Ovary (tissue), 9 donors: Measurements from ENCODE around the gene PLD6. TPM values are rescaled to one million over a fixed set of nuclear protein-coding genes. Genes with fewer than 3 reads are reported as not detected.

Experiments
- DNase-seq, 5 donors: peaks; one replicate each; pipeline ENCODE4 v3.0.0-alpha.2; 2019 to 2020
- H3K27ac ChIP-seq, 2 donors: fragments of 200-600 bp; one replicate each; pipeline versions ENCODE4 v1.5.1 to v1.8.0; 2019 to 2022
- H3K27me3 ChIP-seq: fragments of 200-600 bp; one replicate; pipeline ENCODE4 v1.8.0; 2022
- H3K36me3 ChIP-seq: fragments of 200-600 bp; sonication (generic); one replicate; pipeline ENCODE4 v1.5.1; 2019
- H3K4me1 ChIP-seq: one replicate; pipeline ENCODE4 v1.8.1; 2013; ENCODE audit warnings: mild to moderate bottlenecking, moderate library complexity; ENCODE audit not compliant: insufficient read depth
- H3K4me3 ChIP-seq: fragments of 200-600 bp; sonication (generic); one replicate; pipeline ENCODE4 v1.5.1; 2017
- H3K9me3 ChIP-seq, 2 donors: fragments of 200-600 bp in 1 of 2; sonication (generic) in 1 of 2; one replicate each; pipeline versions ENCODE4 v1.5.1 to v1.8.1; 2013 to 2019; ENCODE audit warnings: mild to moderate bottlenecking in 1 of 2, moderate library complexity in 1 of 2
- EP300 ChIP-seq: sonication (generic); formaldehyde crosslinking; IDR thresholded peaks from one replicate; pipeline ENCODE4 v1.6.1; 2017; ENCODE audit warnings: antibody characterized with exemption
- POLR2A ChIP-seq: fragments of 450-650 bp; IDR thresholded peaks from one replicate; pipeline ENCODE4 v1.6.1; 2017; ENCODE audit warnings: antibody characterized with exemption, mild to moderate bottlenecking, moderate library complexity
- WGBS, 3 donors: extraction: QIAGEN DNeasy Blood & Tissue Kit in 1 of 3; methylation state at CpG; one replicate each; pipeline versions ENCODE4 v1.1.5 to v1.1.7; 2013 to 2017; 5-methylcytosine and 5-hydroxymethylcytosine counted together
- intact Hi-C, 4 donors: fragments of 100-400 bp; cut with DNase I; formaldehyde crosslinking; loops; one replicate each; pipeline versions ENCODE4 v1.11.0 to v1.15.1; 2022 to 2023
- polyA plus RNA-seq, 2 donors: library from polyadenylated mRNA; stranded (reverse); fragments of 200-250 nt in 1 of 2; fragments of 350-450 nt in 1 of 2; fragmentation: Illumina TruSeq in 1 of 2; extraction: RNeasy Lipid Tissue Mini Kit (QIAGEN cat#74804) in 1 of 2; gene quantifications; one replicate each; pipeline ENCODE4 v1.2.3, GENCODE V29; 2013 to 2014
- total RNA-seq, 7 donors: library from RNA; depleted of rRNA in 2 of 7; stranded (reverse); fragments of >200 nt in 2 of 7; fragmentation: NEBNext Ultra II Directional in 3 of 7; extraction: Animal tissue kit (Norgen Biotek cat#: 25700) in 3 of 7; gene quantifications; one replicate each; pipeline versions ENCODE4 v1.1.0 to v1.2.4, GENCODE V29; 2016 to 2023
- TF ChIP-seq, protein P1 (sequence below), 3 donors: fragments of 450-650 bp in 2 of 3; fragments of 200-600 bp in 1 of 3; IDR thresholded peaks; one replicate each; pipeline versions ENCODE4 v1.5.1 to v1.8.0; 2016 to 2022; ENCODE audit warnings: antibody characterized with exemption in 3 of 3, mild to moderate bottlenecking in 1 of 3
- donor health status: DM: no; HTN: no; CAD: no; lungs with moderate emphysema.
- donor health status: DM: no; HTN: no; CAD: no.
- donor health status: Bipolar disorder and iron deficiency.
- donor health status: DM: yes; HTN: yes; CAD: no.
- donor health status: DM: no; HTN: no; CAD: no.
- donor health status: DM: yes; HTN: yes; CAD: no.

The PLD6 gene
- total and polyA plus RNA-seq, 9 donors: 2.7 to 12.8 (median 7.3) TPM

DNA sequence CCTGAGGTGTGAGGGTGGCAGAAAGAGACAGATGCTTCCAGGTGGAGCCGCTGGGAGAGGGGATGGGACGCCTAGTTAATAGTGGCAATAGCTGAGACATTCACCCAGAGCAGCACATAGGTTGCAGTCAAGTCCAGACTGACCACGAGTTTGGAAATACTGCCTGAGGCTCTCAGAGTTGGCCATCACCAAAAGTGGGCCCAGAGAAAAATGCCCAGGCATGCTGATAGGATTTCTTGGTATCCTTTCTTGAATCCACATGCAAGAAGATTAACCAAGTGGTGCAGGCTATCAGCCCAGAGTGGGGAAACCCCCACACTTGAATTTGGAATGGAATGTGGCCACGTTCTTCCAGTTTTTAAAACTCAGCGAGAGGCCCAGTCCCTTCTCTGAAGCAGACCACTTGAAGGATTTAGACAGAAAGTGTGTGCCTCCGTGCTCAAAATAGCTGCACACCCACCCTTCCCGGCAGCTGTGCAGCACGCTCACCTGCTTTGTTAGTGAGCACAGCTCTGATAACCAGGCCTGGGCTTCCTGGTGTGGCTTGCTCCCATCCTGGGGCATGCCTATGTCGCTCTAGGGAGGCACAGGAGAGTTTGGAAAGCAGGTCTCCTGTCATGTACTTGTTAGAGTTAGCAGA is 35.7 kb downstream of the PLD6 start:
- TF ChIP-seq POLR2A: no peak
- TF ChIP-seq, protein P1, sequence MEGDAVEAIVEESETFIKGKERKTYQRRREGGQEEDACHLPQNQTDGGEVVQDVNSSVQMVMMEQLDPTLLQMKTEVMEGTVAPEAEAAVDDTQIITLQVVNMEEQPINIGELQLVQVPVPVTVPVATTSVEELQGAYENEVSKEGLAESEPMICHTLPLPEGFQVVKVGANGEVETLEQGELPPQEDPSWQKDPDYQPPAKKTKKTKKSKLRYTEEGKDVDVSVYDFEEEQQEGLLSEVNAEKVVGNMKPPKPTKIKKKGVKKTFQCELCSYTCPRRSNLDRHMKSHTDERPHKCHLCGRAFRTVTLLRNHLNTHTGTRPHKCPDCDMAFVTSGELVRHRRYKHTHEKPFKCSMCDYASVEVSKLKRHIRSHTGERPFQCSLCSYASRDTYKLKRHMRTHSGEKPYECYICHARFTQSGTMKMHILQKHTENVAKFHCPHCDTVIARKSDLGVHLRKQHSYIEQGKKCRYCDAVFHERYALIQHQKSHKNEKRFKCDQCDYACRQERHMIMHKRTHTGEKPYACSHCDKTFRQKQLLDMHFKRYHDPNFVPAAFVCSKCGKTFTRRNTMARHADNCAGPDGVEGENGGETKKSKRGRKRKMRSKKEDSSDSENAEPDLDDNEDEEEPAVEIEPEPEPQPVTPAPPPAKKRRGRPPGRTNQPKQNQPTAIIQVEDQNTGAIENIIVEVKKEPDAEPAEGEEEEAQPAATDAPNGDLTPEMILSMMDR (IDR thresholded peaks at IDR 0.05): no peak
- TF ChIP-seq EP300: no peak
- H3K27ac ChIP-seq: no peak overlapping the region
- 45 to 49% (median 46%) methylated on average over 9 of the region's 9 CpGs for WGBS, 3 donors
- H3K36me3 ChIP-seq: no peaks in the 10 kb centered on the region
- H3K9me3 ChIP-seq: no peaks in the 10 kb centered on the region
- H3K27me3 ChIP-seq: no peaks in the 10 kb centered on the region
- no peak for DNase-seq
- no peaks in the 10 kb centered on the region for H3K4me1 ChIP-seq
- intact Hi-C loops: no loop called here
- no peak overlapping the region for H3K4me3 ChIP-seq

DNA sequence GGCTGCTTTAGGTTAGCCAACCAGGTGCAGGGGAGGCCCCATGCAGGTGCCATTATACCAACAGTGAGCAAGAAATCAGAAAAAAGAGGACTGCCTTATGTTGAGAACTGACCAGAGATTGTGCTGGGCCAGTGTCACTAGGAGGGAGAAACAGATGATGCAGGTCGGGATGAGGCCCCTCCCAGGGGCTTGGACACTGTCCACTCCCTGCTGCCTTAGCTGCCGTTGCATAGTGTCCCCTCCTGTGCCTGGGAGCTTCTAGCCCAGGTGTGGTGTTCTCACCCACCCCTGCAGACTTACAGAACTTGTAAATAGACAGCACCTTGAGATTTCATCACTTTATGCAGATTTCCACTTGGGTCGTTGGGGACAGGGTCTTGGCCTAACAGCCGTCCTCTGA is 36.7 kb downstream of the PLD6 start:
- no peak for TF ChIP-seq POLR2A
- no peak for TF ChIP-seq EP300
- TF ChIP-seq, protein P1 (IDR thresholded peaks at IDR 0.05): no peak
- H3K9me3 ChIP-seq: no peaks in the 10 kb centered on the region
- H3K4me1 ChIP-seq: no peaks in the 10 kb centered on the region
- no peaks in the 10 kb centered on the region for H3K36me3 ChIP-seq
- intact Hi-C loops: no loop called here
- no peak for DNase-seq
- no peak overlapping the region for H3K27ac ChIP-seq
- WGBS, 3 donors: 78 to 89% (median 82%) methylated on average over 4 of the region's 4 CpGs
- no peak overlapping the region for H3K4me3 ChIP-seq
- no peaks in the 10 kb centered on the region for H3K27me3 ChIP-seq

DNA sequence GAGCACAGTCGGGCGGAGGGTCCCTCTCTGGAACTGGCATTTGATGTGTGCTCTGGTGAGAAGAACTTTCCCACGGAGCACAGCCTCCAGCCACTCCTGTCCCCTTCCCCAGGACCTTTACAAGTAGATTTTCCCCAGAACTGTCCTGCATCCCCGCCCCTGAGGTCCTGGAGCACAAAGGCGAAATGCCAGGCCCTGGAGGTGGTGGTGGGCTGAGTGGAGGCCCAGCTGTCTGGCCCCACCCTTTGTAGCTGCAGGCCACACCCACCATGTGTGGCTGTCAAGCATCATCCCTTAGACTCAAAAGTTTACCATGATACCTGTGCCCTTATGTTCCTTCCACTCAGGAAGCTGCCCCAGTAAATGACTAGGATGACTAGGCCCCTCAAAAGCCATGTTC is 37.7 kb downstream of the PLD6 start:
- DNase-seq: no peak
- Histone ChIP-seq H3K27ac (no peak overlapping the region), H3K27me3 (no peaks in the 10 kb centered on the region), H3K36me3 (no peaks in the 10 kb centered on the region), H3K4me1 (no peaks in the 10 kb centered on the region), H3K4me3 (no peak overlapping the region), H3K9me3 (no peaks in the 10 kb centered on the region)
- intact Hi-C loops: no loop called here
- TF ChIP-seq POLR2A (no peak), EP300 (no peak)
- TF ChIP-seq, protein P1 (IDR thresholded peaks at IDR 0.05): no peak
- WGBS, 3 donors: 87 to 94% (median 92%) methylated on average over 5 of the region's 5 CpGs

GRCh38 chr17:17167986-17168385 is 38.1 kb downstream of the PLD6 start:
- Histone ChIP-seq H3K27ac (no peak overlapping the region), H3K4me3 (no peak overlapping the region), H3K27me3 (no peaks in the 10 kb centered on the region), H3K9me3 (no peaks in the 10 kb centered on the region), H3K36me3 (no peaks in the 10 kb centered on the region), H3K4me1 (no peaks in the 10 kb centered on the region)
- no peak for DNase-seq
- intact Hi-C loops: no loop called here
- TF ChIP-seq POLR2A: no peak
- TF ChIP-seq EP300: no peak
- TF ChIP-seq, protein P1 (IDR thresholded peaks at IDR 0.05): no peak
- WGBS, 3 donors: 93 to 95% (median 94%) methylated on average over 9 to 10 of the region's 10 CpGs
